K562 (cell line): ENCODE measurements around the gene KISS1. TPM values are rescaled to one million over a fixed set of nuclear protein-coding genes. Genes with fewer than 3 reads are reported as not detected.

Source experiments
- ARNT ChIP-seq, 2 experiments: fragments of 450-650 bp; IDR thresholded peaks; 2 replicates each; pipeline ENCODE4 v1.6.1; 2016; ENCODE audit warnings: mild to moderate bottlenecking in 1 of 2
- BRF1 ChIP-seq: IDR thresholded peaks from 3 replicates; pipeline ENCODE4 v1.6.1; 2011; ENCODE audit warnings: borderline replicate concordance, mild to moderate bottlenecking; ENCODE audit not compliant: insufficient read length; ENCODE audit errors: extremely low read depth
- FOXK1 ChIP-seq: sonication (generic); formaldehyde crosslinking; IDR thresholded peaks from 2 replicates; pipeline ENCODE4 v1.8.0; 2022; ENCODE audit warnings: missing genetic modification reagents, mild to moderate bottlenecking, borderline replicate concordance
- HSF4 ChIP-seq: fragments of 250-450 bp; sonication (Bioruptor Pico); IDR thresholded peaks from 2 replicates; pipeline ENCODE4 v2.1.2; 2022; ENCODE audit warnings: mild to moderate bottlenecking, moderate library complexity, borderline replicate concordance
- NR2C2 ChIP-seq, 2 experiments: fragments of 200-800 bp in 1 of 2; sonication (Bioruptor generic) in 1 of 2; sonication (generic) in 1 of 2; formaldehyde crosslinking in 1 of 2; IDR thresholded peaks; 2 replicates each; pipeline versions ENCODE4 v1.6.1 to v1.8.0; 2016 to 2022; ENCODE audit warnings: mild to moderate bottlenecking in 1 of 2, missing compliant biosample characterization in 1 of 2, missing genetic modification characterization in 1 of 2, missing genetic modification reagents in 1 of 2
- SLC30A9 ChIP-seq: fragments of 250-450 bp; sonication (Bioruptor Pico); IDR thresholded peaks from 2 replicates; pipeline ENCODE4 v1.8.0; 2022; ENCODE audit warnings: mild to moderate bottlenecking, moderate library complexity
- SP1 ChIP-seq: sonication (generic); formaldehyde crosslinking; IDR thresholded peaks from 2 replicates; pipeline ENCODE4 v1.8.1; 2022; ENCODE audit warnings: mild to moderate bottlenecking, missing genetic modification reagents
- TCFL5 ChIP-seq: fragments of 250-450 bp; sonication (Bioruptor Pico); conservative IDR thresholded peaks from 2 replicates; pipeline ENCODE4 v1.6.1; 2021; ENCODE audit warnings: mild to moderate bottlenecking, moderate library complexity, matching md5 sums
- ZNF174 ChIP-seq: fragments of 250-450 bp; sonication (Bioruptor Pico); IDR thresholded peaks from 2 replicates; pipeline ENCODE4 v1.4.0; 2020; ENCODE audit warnings: mild to moderate bottlenecking
- ZNF282 ChIP-seq: sonication (generic); formaldehyde crosslinking; IDR thresholded peaks from 2 replicates; pipeline ENCODE4 v1.8.1; 2023; ENCODE audit warnings: missing genetic modification reagents
- polyA plus RNA-seq, 8 experiments: library from polyadenylated mRNA; depleted of rRNA in 4 of 8; stranded (reverse) in 5 of 8; unstranded in 3 of 8; fragments of >200 nt; fragmentation: Nextera tagmentation in 2 of 8; fragmentation: Illumina TruSeq in 1 of 8; extraction: Ambion mirVana in 2 of 8; extraction: Trizol in 1 of 8; gene quantifications; 2 replicates each; pipeline versions ENCODE4 v1.2.1 to v1.2.3, GENCODE V29; 2011 to 2014; ENCODE audit warnings: inconsistent platforms in 1 of 8, missing spikeins in 1 of 8
- total RNA-seq, 7 experiments: library from RNA; depleted of rRNA in 6 of 7; stranded (reverse); fragments of >200 nt in 6 of 7; fragmentation: Illumina TruSeq in 2 of 7; extraction: Trizol in 2 of 7; gene quantifications; 2 replicates each; pipeline versions ENCODE4 v1.2.1 to v1.2.3, GENCODE V29; 2011 to 2021; ENCODE audit warnings: low replicate concordance in 1 of 7
- TF ChIP-seq, protein P1 (sequence below): fragments of 450-650 bp; formaldehyde crosslinking; IDR thresholded peaks from 2 replicates; pipeline ENCODE4 v1.4.0; 2020; ENCODE audit warnings: mild to moderate bottlenecking, mixed read lengths
- TF ChIP-seq, protein P2 (sequence below): sonication (generic); formaldehyde crosslinking; IDR thresholded peaks from 2 replicates; pipeline ENCODE4 v1.8.0; 2022; ENCODE audit warnings: mild to moderate bottlenecking, missing genetic modification reagents
- TF ChIP-seq, protein P3 (sequence below), 2 experiments: fragments of 450-650 bp in 1 of 2; sonication (generic) in 1 of 2; formaldehyde crosslinking; conservative IDR thresholded peaks; 2 replicates each; pipeline versions ENCODE4 v1.4.0 to v1.8.1; 2020 to 2022; ENCODE audit warnings: mild to moderate bottlenecking in 1 of 2, missing genetic modification reagents in 1 of 2
- TF ChIP-seq, protein P4 (sequence below): sonication (generic); formaldehyde crosslinking; IDR thresholded peaks from 2 replicates; pipeline ENCODE4 v1.9.0; 2022; ENCODE audit warnings: mild to moderate bottlenecking, missing genetic modification reagents
- TF ChIP-seq, protein P5 (sequence below): fragments of 200-800 bp; sonication (Bioruptor generic); IDR thresholded peaks from 2 replicates; pipeline ENCODE4 v1.6.1; 2016; ENCODE audit warnings: missing genetic modification characterization, missing compliant biosample characterization

The KISS1 gene
- total and polyA plus RNA-seq, 9 of the 15 experiments (the other 6 are each of a cell fraction or from before 2014, with no cell fraction given), result 0.31 TPM; not detected in 8

DNA sequence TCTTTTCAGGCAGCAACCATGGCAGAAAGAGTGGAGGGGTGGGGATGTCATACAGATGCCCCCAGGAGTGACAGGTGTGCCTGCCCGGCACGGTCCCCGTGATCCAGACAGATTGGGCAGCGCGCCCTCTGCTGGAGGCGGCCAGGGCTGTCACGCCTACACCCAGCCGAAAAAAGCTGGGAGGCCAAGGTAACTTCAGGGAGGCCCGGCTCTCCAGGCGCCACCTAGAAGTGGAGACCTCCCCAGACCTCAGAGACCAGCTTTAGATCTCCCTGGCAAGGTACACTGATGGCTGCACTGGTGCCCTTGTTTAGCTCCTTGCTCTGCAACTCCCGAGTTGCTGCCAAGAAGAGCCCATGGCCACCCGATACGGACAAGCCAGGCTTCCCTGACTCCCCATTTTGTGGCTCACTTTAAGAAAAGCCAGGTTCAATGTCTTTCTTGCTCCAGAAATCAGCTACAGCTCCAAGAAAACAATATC lies 10.9 kb upstream of the KISS1 start (continued):
- TF ChIP-seq, protein P1, sequence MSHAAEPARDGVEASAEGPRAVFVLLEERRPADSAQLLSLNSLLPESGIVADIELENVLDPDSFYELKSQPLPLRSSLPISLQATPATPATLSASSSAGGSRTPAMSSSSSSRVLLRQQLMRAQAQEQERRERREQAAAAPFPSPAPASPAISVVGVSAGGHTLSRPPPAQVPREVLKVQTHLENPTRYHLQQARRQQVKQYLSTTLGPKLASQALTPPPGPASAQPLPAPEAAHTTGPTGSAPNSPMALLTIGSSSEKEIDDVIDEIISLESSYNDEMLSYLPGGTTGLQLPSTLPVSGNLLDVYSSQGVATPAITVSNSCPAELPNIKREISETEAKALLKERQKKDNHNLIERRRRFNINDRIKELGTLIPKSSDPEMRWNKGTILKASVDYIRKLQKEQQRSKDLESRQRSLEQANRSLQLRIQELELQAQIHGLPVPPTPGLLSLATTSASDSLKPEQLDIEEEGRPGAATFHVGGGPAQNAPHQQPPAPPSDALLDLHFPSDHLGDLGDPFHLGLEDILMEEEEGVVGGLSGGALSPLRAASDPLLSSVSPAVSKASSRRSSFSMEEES, result no peak
- TF ChIP-seq, protein P2, sequence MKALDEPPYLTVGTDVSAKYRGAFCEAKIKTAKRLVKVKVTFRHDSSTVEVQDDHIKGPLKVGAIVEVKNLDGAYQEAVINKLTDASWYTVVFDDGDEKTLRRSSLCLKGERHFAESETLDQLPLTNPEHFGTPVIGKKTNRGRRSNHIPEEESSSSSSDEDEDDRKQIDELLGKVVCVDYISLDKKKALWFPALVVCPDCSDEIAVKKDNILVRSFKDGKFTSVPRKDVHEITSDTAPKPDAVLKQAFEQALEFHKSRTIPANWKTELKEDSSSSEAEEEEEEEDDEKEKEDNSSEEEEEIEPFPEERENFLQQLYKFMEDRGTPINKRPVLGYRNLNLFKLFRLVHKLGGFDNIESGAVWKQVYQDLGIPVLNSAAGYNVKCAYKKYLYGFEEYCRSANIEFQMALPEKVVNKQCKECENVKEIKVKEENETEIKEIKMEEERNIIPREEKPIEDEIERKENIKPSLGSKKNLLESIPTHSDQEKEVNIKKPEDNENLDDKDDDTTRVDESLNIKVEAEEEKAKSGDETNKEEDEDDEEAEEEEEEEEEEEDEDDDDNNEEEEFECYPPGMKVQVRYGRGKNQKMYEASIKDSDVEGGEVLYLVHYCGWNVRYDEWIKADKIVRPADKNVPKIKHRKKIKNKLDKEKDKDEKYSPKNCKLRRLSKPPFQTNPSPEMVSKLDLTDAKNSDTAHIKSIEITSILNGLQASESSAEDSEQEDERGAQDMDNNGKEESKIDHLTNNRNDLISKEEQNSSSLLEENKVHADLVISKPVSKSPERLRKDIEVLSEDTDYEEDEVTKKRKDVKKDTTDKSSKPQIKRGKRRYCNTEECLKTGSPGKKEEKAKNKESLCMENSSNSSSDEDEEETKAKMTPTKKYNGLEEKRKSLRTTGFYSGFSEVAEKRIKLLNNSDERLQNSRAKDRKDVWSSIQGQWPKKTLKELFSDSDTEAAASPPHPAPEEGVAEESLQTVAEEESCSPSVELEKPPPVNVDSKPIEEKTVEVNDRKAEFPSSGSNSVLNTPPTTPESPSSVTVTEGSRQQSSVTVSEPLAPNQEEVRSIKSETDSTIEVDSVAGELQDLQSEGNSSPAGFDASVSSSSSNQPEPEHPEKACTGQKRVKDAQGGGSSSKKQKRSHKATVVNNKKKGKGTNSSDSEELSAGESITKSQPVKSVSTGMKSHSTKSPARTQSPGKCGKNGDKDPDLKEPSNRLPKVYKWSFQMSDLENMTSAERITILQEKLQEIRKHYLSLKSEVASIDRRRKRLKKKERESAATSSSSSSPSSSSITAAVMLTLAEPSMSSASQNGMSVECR (CRISPR knock-in tag), result no peak
- TF ChIP-seq HSF4 (no peak), ZNF282 (CRISPR knock-in tag) (no peak), SLC30A9 (CRISPR knock-in tag) (no peak), ARNT (IDR thresholded peaks at IDR 0.05) (no peak), TCFL5 (no peak), ZNF174 (no peak), SP1 (no peak), FOXK1 (0 out of 2 replicates have a peak, but pooled peaks have one; percentile 6), NR2C2 (CRISPR knock-in tag; IDR thresholded peaks at IDR 0.05) (no peak), NR2C2 (tag; IDR thresholded peaks at IDR 0.05) (no peak), BRF1 (no peak)
- TF ChIP-seq, protein P3, sequence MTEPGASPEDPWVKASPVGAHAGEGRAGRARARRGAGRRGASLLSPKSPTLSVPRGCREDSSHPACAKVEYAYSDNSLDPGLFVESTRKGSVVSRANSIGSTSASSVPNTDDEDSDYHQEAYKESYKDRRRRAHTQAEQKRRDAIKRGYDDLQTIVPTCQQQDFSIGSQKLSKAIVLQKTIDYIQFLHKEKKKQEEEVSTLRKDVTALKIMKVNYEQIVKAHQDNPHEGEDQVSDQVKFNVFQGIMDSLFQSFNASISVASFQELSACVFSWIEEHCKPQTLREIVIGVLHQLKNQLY (CRISPR knock-in tag; conservative IDR thresholded peaks at IDR 0.05), result no peak
- TF ChIP-seq, protein P4, sequence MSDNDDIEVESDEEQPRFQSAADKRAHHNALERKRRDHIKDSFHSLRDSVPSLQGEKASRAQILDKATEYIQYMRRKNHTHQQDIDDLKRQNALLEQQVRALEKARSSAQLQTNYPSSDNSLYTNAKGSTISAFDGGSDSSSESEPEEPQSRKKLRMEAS, result 0 out of 2 replicates have a peak, but pooled peaks have one; percentile 22
- TF ChIP-seq, protein P5, sequence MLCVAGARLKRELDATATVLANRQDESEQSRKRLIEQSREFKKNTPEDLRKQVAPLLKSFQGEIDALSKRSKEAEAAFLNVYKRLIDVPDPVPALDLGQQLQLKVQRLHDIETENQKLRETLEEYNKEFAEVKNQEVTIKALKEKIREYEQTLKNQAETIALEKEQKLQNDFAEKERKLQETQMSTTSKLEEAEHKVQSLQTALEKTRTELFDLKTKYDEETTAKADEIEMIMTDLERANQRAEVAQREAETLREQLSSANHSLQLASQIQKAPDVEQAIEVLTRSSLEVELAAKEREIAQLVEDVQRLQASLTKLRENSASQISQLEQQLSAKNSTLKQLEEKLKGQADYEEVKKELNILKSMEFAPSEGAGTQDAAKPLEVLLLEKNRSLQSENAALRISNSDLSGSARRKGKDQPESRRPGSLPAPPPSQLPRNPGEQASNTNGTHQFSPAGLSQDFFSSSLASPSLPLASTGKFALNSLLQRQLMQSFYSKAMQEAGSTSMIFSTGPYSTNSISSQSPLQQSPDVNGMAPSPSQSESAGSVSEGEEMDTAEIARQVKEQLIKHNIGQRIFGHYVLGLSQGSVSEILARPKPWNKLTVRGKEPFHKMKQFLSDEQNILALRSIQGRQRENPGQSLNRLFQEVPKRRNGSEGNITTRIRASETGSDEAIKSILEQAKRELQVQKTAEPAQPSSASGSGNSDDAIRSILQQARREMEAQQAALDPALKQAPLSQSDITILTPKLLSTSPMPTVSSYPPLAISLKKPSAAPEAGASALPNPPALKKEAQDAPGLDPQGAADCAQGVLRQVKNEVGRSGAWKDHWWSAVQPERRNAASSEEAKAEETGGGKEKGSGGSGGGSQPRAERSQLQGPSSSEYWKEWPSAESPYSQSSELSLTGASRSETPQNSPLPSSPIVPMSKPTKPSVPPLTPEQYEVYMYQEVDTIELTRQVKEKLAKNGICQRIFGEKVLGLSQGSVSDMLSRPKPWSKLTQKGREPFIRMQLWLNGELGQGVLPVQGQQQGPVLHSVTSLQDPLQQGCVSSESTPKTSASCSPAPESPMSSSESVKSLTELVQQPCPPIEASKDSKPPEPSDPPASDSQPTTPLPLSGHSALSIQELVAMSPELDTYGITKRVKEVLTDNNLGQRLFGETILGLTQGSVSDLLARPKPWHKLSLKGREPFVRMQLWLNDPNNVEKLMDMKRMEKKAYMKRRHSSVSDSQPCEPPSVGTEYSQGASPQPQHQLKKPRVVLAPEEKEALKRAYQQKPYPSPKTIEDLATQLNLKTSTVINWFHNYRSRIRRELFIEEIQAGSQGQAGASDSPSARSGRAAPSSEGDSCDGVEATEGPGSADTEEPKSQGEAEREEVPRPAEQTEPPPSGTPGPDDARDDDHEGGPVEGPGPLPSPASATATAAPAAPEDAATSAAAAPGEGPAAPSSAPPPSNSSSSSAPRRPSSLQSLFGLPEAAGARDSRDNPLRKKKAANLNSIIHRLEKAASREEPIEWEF, result no peak
